HepG2 (cell line): ENCODE results near the gene HIF1AN. TPM values are rescaled to one million over a fixed set of nuclear protein-coding genes. Genes with fewer than 3 reads are reported as not detected.

Source experiments
- ATAC-seq: fragments of 200-7000 bp; cut with Tn5 transposase; 3 replicates; pipeline ENCODE4 v1.9.1; 2020; ENCODE audit warnings: mild to moderate bottlenecking, moderate library complexity
- BruUV-seq: library from RNA; stranded (reverse); fragments of 400-500 nt; replicated peaks from 2 replicates; lab custom pipeline; 2021; lab: Mats Ljungman, UMichigan
- CTCF ChIA-PET: fragments of 300-600 bp; formaldehyde crosslinking; extraction: SDS; loops from one replicate; lab custom pipeline; 2021; ENCODE audit warnings: low total read pairs, inconsistent platforms, low intra/inter-chr PET ratio; lab: Yijun Ruan, JAX
- POLR2A ChIA-PET: fragments of 350-600 bp; sonication (Branson Sonifier 250); formaldehyde crosslinking; loops from one replicate; lab custom pipeline; 2020; ENCODE audit warnings: antibody characterized with exemption, inconsistent platforms; lab: Yijun Ruan, JAX
- DNase-seq: peaks from one replicate; pipeline ENCODE4 v3.0.0-alpha.2; 2015; ENCODE audit warnings: low spot score
- FAIRE-seq: peaks from 3 replicates; lab custom pipeline; 2011; peaks lifted over from hg19 to GRCh38; lab: Jason Lieb, UNC
- H2AFZ ChIP-seq: one replicate; pipeline ENCODE4 v1.6.1; 2011; ENCODE audit warnings: low read length, inconsistent platforms
- H3K27ac ChIP-seq: fragments of 300-600 bp; 3 replicates; pipeline ENCODE4 v1.8.0; 2011; ENCODE audit warnings: mixed run types, mild to moderate bottlenecking, mixed read lengths, low read length, inconsistent platforms; ENCODE audit not compliant: insufficient read depth; ENCODE audit errors: extremely low read length
- H3K27me3 ChIP-seq, 2 experiments: fragments of 200-600 bp in 1 of 2; 2 replicates in 1 of 2; 3 replicates in 1 of 2; pipeline versions ENCODE4 v1.6.0 to v1.8.0; 2011; ENCODE audit warnings: low read length in 2 of 2, mild to moderate bottlenecking in 2 of 2, moderate library complexity in 2 of 2, inconsistent platforms in 1 of 2; ENCODE audit not compliant: insufficient read depth in 2 of 2, control insufficient read depth in 1 of 2
- H3K36me3 ChIP-seq, 2 experiments: fragments of 200-600 bp in 1 of 2; replicated peaks in 1 of 2; 2 replicates in 1 of 2; 3 replicates in 1 of 2; pipeline versions ENCODE4 v1.5.1 to v1.8.0; 2011; ENCODE audit warnings: low read length in 2 of 2, inconsistent platforms in 1 of 2; ENCODE audit not compliant: insufficient read depth in 2 of 2, control insufficient read depth in 1 of 2
- H3K4me1 ChIP-seq: 2 replicates; pipeline ENCODE4 v1.5.1; 2012; ENCODE audit warnings: low read length, inconsistent platforms; ENCODE audit not compliant: insufficient read depth
- H3K4me2 ChIP-seq: 2 replicates; pipeline ENCODE4 v1.6.0; 2011; ENCODE audit warnings: low read depth, low read length, inconsistent platforms
- H3K4me3 ChIP-seq, 3 experiments: fragments of 200-600 bp in 1 of 3; sonication (generic), shearing (Covaris generic) in 1 of 3; replicated peaks in 1 of 3; 2 replicates each; pipeline ENCODE4 v1.5.1; 2011 to 2016; ENCODE audit warnings: low read length in 3 of 3, inconsistent platforms in 2 of 3, low read depth in 2 of 3, mild to moderate bottlenecking in 2 of 3, control low read depth in 1 of 3, mixed read lengths in 1 of 3; ENCODE audit not compliant: insufficient read depth in 1 of 3
- H3K79me2 ChIP-seq: one replicate; pipeline ENCODE4 v1.6.1; 2011; ENCODE audit warnings: low read length, inconsistent platforms; ENCODE audit not compliant: insufficient read depth
- H3K9ac ChIP-seq: 2 replicates; pipeline ENCODE4 v1.6.0; 2011; ENCODE audit warnings: mild to moderate bottlenecking, low read depth, low read length, inconsistent platforms; ENCODE audit not compliant: insufficient read depth
- H3K9me3 ChIP-seq: 2 replicates; pipeline ENCODE4 v1.5.1; 2012; ENCODE audit warnings: mild to moderate bottlenecking, low read length
- H4K20me1 ChIP-seq: 2 replicates; pipeline ENCODE4 v1.6.0; 2011; ENCODE audit warnings: inconsistent platforms, mild to moderate bottlenecking, low read length, moderate library complexity; ENCODE audit not compliant: insufficient read depth
- KIAA2018 ChIP-seq: sonication (generic); formaldehyde crosslinking; IDR thresholded peaks from 2 replicates; pipeline ENCODE4 v1.5.0; 2020; ENCODE audit warnings: mild to moderate bottlenecking, missing genetic modification reagents, borderline replicate concordance
- WGBS: methylation state at CpG from one replicate; pipeline ENCODE4 v1.1.6; 2017; ENCODE audit warnings: low lambda C conversion rate; 5-methylcytosine and 5-hydroxymethylcytosine counted together
- in situ Hi-C: cut with HindIII; loops from 2 replicates; pipeline ENCODE4 v1.10.0; 2017; ENCODE audit warnings: low pct_unique_long_range_greater_than_20kb; ENCODE audit not compliant: extremely low pct_ligation_motif_present
- intact Hi-C: fragments of 100-400 bp; cut with micrococcal nuclease; formaldehyde crosslinking; loops from one replicate; pipeline ENCODE4 v1.10.0; 2022; ENCODE audit not compliant: unreplicated experiment
- polyA plus RNA-seq, 8 experiments: library from polyadenylated mRNA; depleted of rRNA in 3 of 8; stranded (reverse) in 7 of 8; unstranded in 1 of 8; fragments of >200 nt; fragmentation: Illumina TruSeq in 4 of 8; extraction: Trizol in 4 of 8; gene quantifications; 2 replicates each; pipeline versions ENCODE4 v1.2.1 to v1.2.3, GENCODE V29; 2011 to 2016; ENCODE audit warnings: low read depth in 4 of 8, missing spikeins in 1 of 8, mixed read lengths in 1 of 8; ENCODE audit not compliant: insufficient read depth in 1 of 8
- total RNA-seq, 5 experiments: library from RNA; depleted of rRNA; stranded (reverse); fragments of >200 nt; fragmentation: Illumina TruSeq; extraction: Trizol; gene quantifications; 2 replicates each; pipeline ENCODE4 v1.2.3, GENCODE V29; 2016; ENCODE audit warnings: low read depth in 1 of 5

HIF1AN gene
- total and polyA plus RNA-seq, 2 of the 13 experiments (the other 11 are each of a cell fraction or from before 2014, with no cell fraction given) = 8.6 to 10.7 TPM

- BruUV-seq = no TSS peak
- Histone ChIP-seq H2AFZ (no peak overlapping the region), H3K4me3 (no peak overlapping the region), H3K27me3 (0 out of 5 replicates have a peak, but pooled peaks cover 0 to 3% of the 10 kb centered on the region in 2 experiments), H3K79me2 (no peaks in the 10 kb centered on the region), H3K9me3 (no peaks in the 10 kb centered on the region), H3K27ac (no peak overlapping the region), H3K36me3 (no peaks in the 10 kb centered on the region), H3K9ac (no peak overlapping the region), H4K20me1 (no peaks in the 10 kb centered on the region), H3K4me2 (no peak overlapping the region), H3K4me1 (no peaks in the 10 kb centered on the region)
- CTCF ChIA-PET = no interaction called here
- ATAC-seq (no peak), FAIRE-seq (no peak), DNase-seq (no peak)
- in situ Hi-C loops (no loop called here), intact Hi-C loops (no loop called here)
- POLR2A ChIA-PET = no interaction called here
- WGBS = 37% methylated on average over 4 of the region's 4 CpGs
- TF ChIP-seq KIAA2018 (CRISPR knock-in tag) = no peak
Measured at GRCh38 chr10:100600218-100600617, 64.5 kb downstream of the HIF1AN start.
